Thoracic aorta (tissue), 2 donors: ENCODE results near the gene RAG2. TPM values are rescaled to one million over a fixed set of nuclear protein-coding genes. Genes with fewer than 3 reads are reported as not detected.

Experiments used
- ATAC-seq: fragments of 150-250 bp; one replicate; pipeline ENCODE4 v1.8.0; 2017; ENCODE audit warnings: low read depth; ENCODE audit not compliant: insufficient number of reproducible peaks, low FRiP score
- DNase-seq: peaks from one replicate; pipeline ENCODE4 v3.0.0-alpha.2; 2020; ENCODE audit warnings: low spot score
- H3K27ac ChIP-seq, 2 donors: fragments of 200-600 bp; sonication (generic); 1 replicate in 1 of 2; 2 replicates in 1 of 2; pipeline ENCODE4 v1.5.1; 2016; ENCODE audit warnings: mild to moderate bottlenecking in 2 of 2, moderate library complexity in 2 of 2
- H3K27me3 ChIP-seq: fragments of 200-600 bp; sonication (generic); replicated peaks from 2 replicates; pipeline ENCODE4 v1.6.0; 2016; ENCODE audit warnings: mild to moderate bottlenecking; ENCODE audit not compliant: insufficient read depth
- H3K36me3 ChIP-seq: fragments of 200-600 bp; sonication (generic); one replicate; pipeline ENCODE4 v1.5.1; 2016
- H3K4me1 ChIP-seq, 2 donors: fragments of 200-600 bp; sonication (generic); 1 replicate in 1 of 2; 2 replicates in 1 of 2; pipeline versions ENCODE4 v1.5.1 to v1.6.0; 2016; ENCODE audit warnings: low read depth in 2 of 2, mild to moderate bottlenecking in 1 of 2; ENCODE audit not compliant: control insufficient read depth in 1 of 2
- H3K4me3 ChIP-seq: fragments of 200-600 bp; sonication (generic); 2 replicates; pipeline ENCODE4 v1.5.1; 2016; ENCODE audit warnings: mild to moderate bottlenecking
- H3K9me3 ChIP-seq: fragments of 200-600 bp; sonication (generic); 2 replicates; pipeline ENCODE4 v1.5.1; 2016
- CTCF ChIP-seq: fragments of 200-600 bp; sonication (generic); IDR thresholded peaks from one replicate; pipeline ENCODE4 v1.5.1; 2019; ENCODE audit warnings: antibody characterized with exemption
- total RNA-seq, 2 donors: library from RNA; depleted of rRNA; stranded (reverse); fragments of >200 nt; gene quantifications; one replicate each; pipeline versions ENCODE4 v1.1.0 to v1.2.3, GENCODE V29; 2016

Gene RAG2
- total RNA-seq, 2 donors from 2014 or later: not detected

- ATAC-seq (no peak), DNase-seq (no peak)
- Histone ChIP-seq H3K27me3 (no peaks in the 10 kb centered on the region), H3K4me1 (no peaks in the 10 kb centered on the region), H3K36me3 (no peaks in the 10 kb centered on the region), H3K4me3 (no peak overlapping the region), H3K9me3 (no peaks in the 10 kb centered on the region), H3K27ac (no peak overlapping the region)
- TF ChIP-seq CTCF: no peak
These were observed 9.9 kb downstream of the RAG2 start for GRCh38 chr11:36588099-36588498.

GRCh38 chr11:36586543-36586942, 11.5 kb downstream of the RAG2 start:
- Histone ChIP-seq H3K27ac (no peak overlapping the region), H3K4me1 (no peaks in the 10 kb centered on the region), H3K9me3 (no peaks in the 10 kb centered on the region), H3K36me3 (no peaks in the 10 kb centered on the region), H3K27me3 (no peaks in the 10 kb centered on the region), H3K4me3 (no peak overlapping the region)
- ATAC-seq (no peak), DNase-seq (no peak)
- no peak for TF ChIP-seq CTCF

- ATAC-seq: no peak
- H3K9me3 ChIP-seq: no peaks in the 10 kb centered on the region
- DNase-seq: no peak
- no peaks in the 10 kb centered on the region for H3K27me3 ChIP-seq
- H3K4me1 ChIP-seq: peaks cover 0 to 3% of the 10 kb centered on the region in 2 donors
- TF ChIP-seq CTCF: no peak
- H3K4me3 ChIP-seq: no peak overlapping the region
- no peaks in the 10 kb centered on the region for H3K36me3 ChIP-seq
- H3K27ac ChIP-seq: no peak overlapping the region
These were observed 14.4 kb downstream of the RAG2 start for GRCh38 chr11:36583667-36584066.

- no peak for ATAC-seq
- TF ChIP-seq CTCF: no peak
- Histone ChIP-seq H3K4me1 (peaks cover 3 to 22% of the 10 kb centered on the region in 2 donors), H3K27me3 (no peaks in the 10 kb centered on the region), H3K27ac (no peak overlapping the region), H3K36me3 (no peaks in the 10 kb centered on the region), H3K9me3 (no peaks in the 10 kb centered on the region), H3K4me3 (no peak overlapping the region)
- no peak for DNase-seq
These were observed 16.5 kb downstream of the RAG2 start for GRCh38 chr11:36581536-36581935.

GRCh38 chr11:36578458-36578857, 19.6 kb downstream of the RAG2 start:
- ATAC-seq (no peak), DNase-seq (no peak)
- no peaks in the 10 kb centered on the region for H3K9me3 ChIP-seq
- peaks cover 3 to 22% of the 10 kb centered on the region in 2 donors for H3K4me1 ChIP-seq
- no peaks in the 10 kb centered on the region for H3K27me3 ChIP-seq
- H3K27ac ChIP-seq: no peak overlapping the region
- no peak overlapping the region for H3K4me3 ChIP-seq
- TF ChIP-seq CTCF: no peak
- no peaks in the 10 kb centered on the region for H3K36me3 ChIP-seq
